ENCODE data around the gene POFUT1. TPM values are rescaled to one million over a fixed set of nuclear protein-coding genes. Genes with fewer than 3 reads are reported as not detected.

The POFUT1 gene
- total and polyA plus RNA-seq, 2 donors (not counting 3 experiments of a cell fraction or from before 2014, with no cell fraction given): 29.0 to 51.4 TPM

DNA sequence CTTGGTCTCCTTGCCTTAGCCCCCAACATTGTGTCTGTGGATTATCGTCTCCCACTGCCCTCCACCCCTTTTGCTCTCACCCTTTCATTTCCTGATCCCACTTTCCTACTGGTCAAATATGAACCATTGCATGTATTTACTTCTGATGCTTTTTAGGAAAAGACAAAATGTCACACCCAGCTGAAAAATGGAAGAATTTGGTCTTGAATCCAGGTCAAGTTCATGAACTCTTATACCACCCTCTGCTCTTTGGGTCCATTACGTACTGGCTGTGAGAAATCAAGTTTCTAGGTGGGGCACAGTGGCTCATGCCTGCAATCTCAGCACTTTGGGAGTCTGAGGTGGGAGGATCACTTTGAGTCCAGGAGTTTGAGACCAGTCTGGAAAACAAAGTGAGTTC is 54.0 kb downstream of the POFUT1 start:
- ChIA-PET CTCF (no interaction called here), POLR2A (no interaction called here)
- H3K9me1 ChIP-seq (replicated peaks; ENCODE audit: control insufficient read depth, extremely low read depth, insufficient read depth, low read length): no peaks in the 10 kb centered on the region
- H3K27me3 ChIP-seq (ENCODE audit: control insufficient read depth in 2 of 2, insufficient read depth in 2 of 2, low read length in 2 of 2): peaks cover 0 to 2% of the 10 kb centered on the region in 2 experiments
- no peak overlapping the region for H3K4me3 ChIP-seq (replicated peaks in 1 of 3; ENCODE audit: insufficient read depth in 1 of 3, low read depth in 1 of 3, low read length in 3 of 3)
- H3K4me1 ChIP-seq (ENCODE audit: control insufficient read depth, extremely low read depth, insufficient read depth, low read length): no peaks in the 10 kb centered on the region
- no peak overlapping the region for H2AFZ ChIP-seq (ENCODE audit: low read depth, low read length)
- TF ChIP-seq JUN (IDR thresholded peaks at IDR 0.05; ENCODE audit: borderline replicate concordance, insufficient read depth, insufficient read length, low read depth) (no peak), EZH2 (IDR thresholded peaks at IDR 0.05; ENCODE audit: borderline replicate concordance, low read depth, low read length, severe bottlenecking) (no peak), POLR2AphosphoS5 (IDR thresholded peaks at IDR 0.05; ENCODE audit: insufficient read depth, low read depth, low read length) (no peak), POLR2A (IDR thresholded peaks at IDR 0.05; ENCODE audit: low read depth, low read length) (no peak), MYC (IDR thresholded peaks at IDR 0.05; ENCODE audit: low read depth, low read length) (no peak), FOS (IDR thresholded peaks at IDR 0.05; ENCODE audit: borderline replicate concordance, insufficient read depth, low read length) (no peak)
- intact Hi-C loops (cut with micrococcal nuclease): no loop called here
- dilution Hi-C loops (cut with MboI; ENCODE audit: extremely low pct_ligation_motif_present, low sequenced_read_pairs): no loop called here
- H3K36me3 ChIP-seq (ENCODE audit: control insufficient read depth in 2 of 2, extremely low read depth in 1 of 2, insufficient read depth in 2 of 2, low read length in 2 of 2): no peaks in the 10 kb centered on the region
- no peak for DNase-seq (ENCODE audit: low read depth, low spot score)
- no peak overlapping the region for H3K4me2 ChIP-seq (ENCODE audit: insufficient read depth, low read length)
- no peak overlapping the region for H3K9ac ChIP-seq (replicated peaks; ENCODE audit: extremely low read depth, insufficient read depth, low read length)
- H4K20me1 ChIP-seq (replicated peaks; ENCODE audit: control insufficient read depth, extremely low read depth, insufficient read depth, low read length): no peaks in the 10 kb centered on the region
- no peak overlapping the region for H3K27ac ChIP-seq (ENCODE audit: insufficient read depth, low read depth, low read length)
- no peaks in the 10 kb centered on the region for H3K9me3 ChIP-seq (replicated peaks; ENCODE audit: control insufficient read depth, insufficient read depth, low read length)
- no TSS peak for BruUV-seq (replicated peaks)
- no peaks in the 10 kb centered on the region for H3K79me2 ChIP-seq (ENCODE audit: control insufficient read depth, insufficient read depth, low read length)
- no peak for FAIRE-seq

- no peak overlapping the region for H3K4me3 ChIP-seq (replicated peaks in 1 of 3; ENCODE audit: insufficient read depth in 1 of 3, low read depth in 1 of 3, low read length in 3 of 3)
- FAIRE-seq (no peak), DNase-seq (ENCODE audit: low read depth, low spot score) (no peak)
- no peaks in the 10 kb centered on the region for H3K9me3 ChIP-seq (replicated peaks; ENCODE audit: control insufficient read depth, insufficient read depth, low read length)
- TF ChIP-seq JUN (IDR thresholded peaks at IDR 0.05; ENCODE audit: borderline replicate concordance, insufficient read depth, insufficient read length, low read depth) (no peak), POLR2AphosphoS5 (IDR thresholded peaks at IDR 0.05; ENCODE audit: insufficient read depth, low read depth, low read length) (no peak), EZH2 (IDR thresholded peaks at IDR 0.05; ENCODE audit: borderline replicate concordance, low read depth, low read length, severe bottlenecking) (no peak), FOS (IDR thresholded peaks at IDR 0.05; ENCODE audit: borderline replicate concordance, insufficient read depth, low read length) (no peak), CTCF (IDR thresholded peaks at IDR 0.05; ENCODE audit: extremely low read depth in 1 of 2, insufficient read depth in 1 of 2, low read depth in 1 of 2, low read length in 2 of 2) (no peak), MYC (IDR thresholded peaks at IDR 0.05; ENCODE audit: low read depth, low read length) (no peak), POLR2A (IDR thresholded peaks at IDR 0.05; ENCODE audit: low read depth, low read length) (no peak)
- TF ChIP-seq, protein P1, sequence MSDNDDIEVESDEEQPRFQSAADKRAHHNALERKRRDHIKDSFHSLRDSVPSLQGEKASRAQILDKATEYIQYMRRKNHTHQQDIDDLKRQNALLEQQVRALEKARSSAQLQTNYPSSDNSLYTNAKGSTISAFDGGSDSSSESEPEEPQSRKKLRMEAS (IDR thresholded peaks at IDR 0.05; ENCODE audit: insufficient read depth, insufficient read length): no peak
- H3K27me3 ChIP-seq (ENCODE audit: control insufficient read depth in 2 of 2, insufficient read depth in 2 of 2, low read length in 2 of 2): peaks cover 0 to 2% of the 10 kb centered on the region in 2 experiments
- CTCF ChIA-PET: no interaction called here
- no peaks in the 10 kb centered on the region for H3K36me3 ChIP-seq (ENCODE audit: control insufficient read depth in 2 of 2, extremely low read depth in 1 of 2, insufficient read depth in 2 of 2, low read length in 2 of 2)
- no peaks in the 10 kb centered on the region for H3K79me2 ChIP-seq (ENCODE audit: control insufficient read depth, insufficient read depth, low read length)
- no peak overlapping the region for H3K4me2 ChIP-seq (ENCODE audit: insufficient read depth, low read length)
- H3K27ac ChIP-seq (ENCODE audit: insufficient read depth, low read depth, low read length): no peak overlapping the region
- H3K9me1 ChIP-seq (replicated peaks; ENCODE audit: control insufficient read depth, extremely low read depth, insufficient read depth, low read length): no peaks in the 10 kb centered on the region
- H3K4me1 ChIP-seq (ENCODE audit: control insufficient read depth, extremely low read depth, insufficient read depth, low read length): no peaks in the 10 kb centered on the region
- no peaks in the 10 kb centered on the region for H4K20me1 ChIP-seq (replicated peaks; ENCODE audit: control insufficient read depth, extremely low read depth, insufficient read depth, low read length)
- intact Hi-C loops (cut with micrococcal nuclease): no loop called here
- POLR2A ChIA-PET: interaction anchor here (0.6 kb wide), 1 partner anchor 94 kb away, joined by 3 read pairs; no protein-coding TSS in a partner anchor
- no peak overlapping the region for H2AFZ ChIP-seq (ENCODE audit: low read depth, low read length)
- no TSS peak for BruUV-seq (replicated peaks)
- H3K9ac ChIP-seq (replicated peaks; ENCODE audit: extremely low read depth, insufficient read depth, low read length): no peak overlapping the region
- dilution Hi-C loops (cut with MboI; ENCODE audit: extremely low pct_ligation_motif_present, low sequenced_read_pairs): no loop called here
Measured at GRCh38 chr20:32263398-32263954, 55.8 kb downstream of the POFUT1 start.
